Keratinocyte (primary cell): Measurements from ENCODE around the gene CFAP100. TPM values are rescaled to one million over a fixed set of nuclear protein-coding genes. Genes with fewer than 3 reads are reported as not detected.

Experiments used
- DNase-seq: peaks from one replicate; pipeline ENCODE4 v3.0.0-alpha.2; 2011; ENCODE audit warnings: low read depth, missing footprints, low spot score
- FAIRE-seq: peaks from 2 replicates; lab custom pipeline; 2011; peaks lifted over from hg19 to GRCh38; lab: Jason Lieb, UNC
- H2AFZ ChIP-seq: 2 replicates; pipeline ENCODE4 v1.6.0; 2012; ENCODE audit warnings: low read length, control low read depth, inconsistent platforms; ENCODE audit not compliant: control insufficient read depth
- H3K27ac ChIP-seq: 2 replicates; pipeline ENCODE4 v1.5.1; 2011; ENCODE audit warnings: low read length; ENCODE audit not compliant: control insufficient read depth, insufficient read depth
- H3K27me3 ChIP-seq: 3 replicates; pipeline ENCODE4 v1.6.0; 2011; ENCODE audit warnings: low read length; ENCODE audit not compliant: control insufficient read depth, insufficient read depth; ENCODE audit errors: extremely low read depth
- H3K36me3 ChIP-seq, 2 experiments: 2 replicates in 1 of 2; 3 replicates in 1 of 2; pipeline ENCODE4 v1.5.1; 2011; ENCODE audit warnings: low read length in 2 of 2, mild to moderate bottlenecking in 1 of 2; ENCODE audit not compliant: control insufficient read depth in 2 of 2, insufficient read depth in 2 of 2; ENCODE audit errors: extremely low read depth in 1 of 2
- H3K4me1 ChIP-seq: 3 replicates; pipeline ENCODE4 v1.5.1; 2011; ENCODE audit warnings: low read length; ENCODE audit not compliant: control insufficient read depth, insufficient read depth; ENCODE audit errors: extremely low read depth
- H3K4me2 ChIP-seq: 3 replicates; pipeline ENCODE4 v1.6.0; 2011; ENCODE audit warnings: low read depth, low read length; ENCODE audit not compliant: control insufficient read depth, insufficient read depth; ENCODE audit errors: extremely low read depth
- H3K4me3 ChIP-seq, 3 experiments: fragments of 200-600 bp in 1 of 3; sonication (generic) in 1 of 3; 2 replicates in 2 of 3; 3 replicates in 1 of 3; pipeline ENCODE4 v1.5.1; 2011 to 2016; ENCODE audit warnings: low read length in 3 of 3, mild to moderate bottlenecking in 3 of 3, control low read depth in 2 of 3, inconsistent platforms in 1 of 3, low read depth in 1 of 3, mixed read lengths in 1 of 3, mixed run types in 1 of 3, moderate library complexity in 1 of 3; ENCODE audit not compliant: control insufficient read depth in 2 of 3, insufficient read depth in 2 of 3; ENCODE audit errors: extremely low read depth in 1 of 3
- H3K79me2 ChIP-seq: 2 replicates; pipeline ENCODE4 v1.6.0; 2012; ENCODE audit warnings: low read length; ENCODE audit not compliant: control insufficient read depth, insufficient read depth
- H3K9ac ChIP-seq: 3 replicates; pipeline ENCODE4 v1.6.0; 2011; ENCODE audit warnings: low read length; ENCODE audit not compliant: control insufficient read depth, insufficient read depth; ENCODE audit errors: extremely low read depth
- H3K9me1 ChIP-seq: 3 replicates; pipeline ENCODE4 v1.6.0; 2011; ENCODE audit warnings: low read length; ENCODE audit not compliant: control insufficient read depth, insufficient read depth; ENCODE audit errors: extremely low read depth
- H3K9me3 ChIP-seq: 2 replicates; pipeline ENCODE4 v1.5.1; 2012; ENCODE audit warnings: low read depth, low read length; ENCODE audit not compliant: control insufficient read depth
- H4K20me1 ChIP-seq: 3 replicates; pipeline ENCODE4 v1.6.0; 2011; ENCODE audit warnings: low read length; ENCODE audit not compliant: control insufficient read depth, insufficient read depth; ENCODE audit errors: extremely low read depth
- EZH2 ChIP-seq: IDR thresholded peaks from one replicate; pipeline ENCODE4 v1.6.1; 2012; ENCODE audit warnings: inconsistent platforms, mild to moderate bottlenecking, low read length, moderate library complexity
- dilution Hi-C: fragments of 300-500 bp; cut with MboI; formaldehyde crosslinking; loops from one replicate; pipeline ENCODE4 v1.7.0; 2020; ENCODE audit warnings: low sequenced_read_pairs; ENCODE audit not compliant: extremely low pct_ligation_motif_present
- polyA plus RNA-seq, 5 experiments: library from polyadenylated mRNA; depleted of rRNA in 3 of 5; stranded (reverse) in 3 of 5; stranded (forward) in 1 of 5; unstranded in 1 of 5; fragments of >200 nt; gene quantifications; 1 replicate in 1 of 5; 2 replicates in 3 of 5; 3 replicates in 1 of 5; pipeline versions ENCODE4 v1.2.1 to v1.2.3, GENCODE V29; 2011 to 2012; ENCODE audit warnings: missing spikeins in 2 of 5, low read depth in 1 of 5, low replicate concordance in 1 of 5
- TF ChIP-seq, protein P1 (sequence below), 3 experiments: IDR thresholded peaks in 1 of 3; conservative IDR thresholded peaks in 1 of 3; optimal IDR thresholded peaks in 1 of 3; 2 replicates in 2 of 3; 3 replicates in 1 of 3; pipeline versions ENCODE3 to v1.5.1; 2011; ENCODE audit warnings: low read length in 3 of 3, mild to moderate bottlenecking in 3 of 3, moderate library complexity in 2 of 3, control low read depth in 1 of 3, inconsistent platforms in 1 of 3; ENCODE audit not compliant: insufficient read depth in 2 of 3; ENCODE audit errors: extremely low read depth in 1 of 3

Gene CFAP100
- polyA plus RNA-seq, 1 donor (not counting 4 experiments of a cell fraction or from before 2014, with no cell fraction given), result not detected

DNA sequence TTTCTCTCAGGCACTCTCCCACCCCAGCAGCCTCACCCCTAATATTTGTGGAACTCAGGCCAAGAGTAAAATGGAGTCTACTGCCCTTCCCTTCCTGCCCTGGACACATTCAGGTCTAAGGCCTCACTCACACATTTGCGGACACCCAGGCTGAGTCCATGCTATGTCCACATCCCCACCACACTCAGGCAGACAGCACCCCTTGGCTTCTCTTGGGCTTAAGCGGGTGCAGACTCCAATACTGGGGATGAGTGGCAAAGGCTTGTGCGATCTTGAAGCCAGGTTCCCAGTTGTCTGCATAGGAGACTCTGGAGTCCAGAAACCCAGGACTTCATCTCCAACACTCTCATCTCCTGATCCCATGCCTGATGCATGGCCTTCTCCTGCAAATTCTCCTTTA lies 17.5 kb upstream of the CFAP100 start:
- H3K4me1 ChIP-seq, result no peaks in the 10 kb centered on the region
- FAIRE-seq, result no peak

DNA sequence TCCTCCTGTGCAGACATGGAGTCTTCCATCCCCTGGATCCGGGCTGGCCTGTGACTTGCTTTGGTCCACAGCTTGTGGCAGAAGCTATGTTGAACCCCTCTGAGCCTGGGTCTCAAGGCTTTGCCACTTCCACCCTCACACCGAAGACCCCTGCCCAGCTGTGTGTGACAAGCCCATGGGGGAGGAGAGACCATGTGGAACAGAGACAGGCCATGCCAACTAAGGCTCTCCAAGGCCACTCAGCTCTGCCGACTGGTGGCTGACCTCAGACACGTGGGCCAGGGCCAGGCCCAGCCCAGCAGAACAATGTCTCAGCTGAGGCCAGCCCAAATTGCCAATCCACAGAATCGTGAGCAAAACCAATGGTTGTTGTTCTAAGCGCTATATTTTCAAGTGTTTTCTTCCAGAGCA lies 16.4 kb upstream of the CFAP100 start:
- Histone ChIP-seq H2AFZ (no peak overlapping the region), H3K4me1 (no peaks in the 10 kb centered on the region), H3K4me3 (no peak overlapping the region), H3K9me1 (no peaks in the 10 kb centered on the region), H3K27me3 (peaks cover 12% of the 10 kb centered on the region), H3K4me2 (no peak overlapping the region), H3K9ac (no peak overlapping the region), H3K36me3 (no peaks in the 10 kb centered on the region), H4K20me1 (no peaks in the 10 kb centered on the region), H3K9me3 (no peaks in the 10 kb centered on the region), H3K27ac (no peak overlapping the region), H3K79me2 (no peaks in the 10 kb centered on the region)
- no peak for TF ChIP-seq EZH2
- TF ChIP-seq, protein P1, sequence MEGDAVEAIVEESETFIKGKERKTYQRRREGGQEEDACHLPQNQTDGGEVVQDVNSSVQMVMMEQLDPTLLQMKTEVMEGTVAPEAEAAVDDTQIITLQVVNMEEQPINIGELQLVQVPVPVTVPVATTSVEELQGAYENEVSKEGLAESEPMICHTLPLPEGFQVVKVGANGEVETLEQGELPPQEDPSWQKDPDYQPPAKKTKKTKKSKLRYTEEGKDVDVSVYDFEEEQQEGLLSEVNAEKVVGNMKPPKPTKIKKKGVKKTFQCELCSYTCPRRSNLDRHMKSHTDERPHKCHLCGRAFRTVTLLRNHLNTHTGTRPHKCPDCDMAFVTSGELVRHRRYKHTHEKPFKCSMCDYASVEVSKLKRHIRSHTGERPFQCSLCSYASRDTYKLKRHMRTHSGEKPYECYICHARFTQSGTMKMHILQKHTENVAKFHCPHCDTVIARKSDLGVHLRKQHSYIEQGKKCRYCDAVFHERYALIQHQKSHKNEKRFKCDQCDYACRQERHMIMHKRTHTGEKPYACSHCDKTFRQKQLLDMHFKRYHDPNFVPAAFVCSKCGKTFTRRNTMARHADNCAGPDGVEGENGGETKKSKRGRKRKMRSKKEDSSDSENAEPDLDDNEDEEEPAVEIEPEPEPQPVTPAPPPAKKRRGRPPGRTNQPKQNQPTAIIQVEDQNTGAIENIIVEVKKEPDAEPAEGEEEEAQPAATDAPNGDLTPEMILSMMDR (optimal IDR thresholded peaks at IDR 0.05 in 1 of 3, IDR thresholded peaks at IDR 0.05 in 1 of 3, conservative IDR thresholded peaks at IDR 0.05 in 1 of 3; ENCODE audit: extremely low read depth in 1 of 3, insufficient read depth in 2 of 3, low read length in 3 of 3), result no peak
- dilution Hi-C loops, result no loop called here
- DNase-seq (no peak), FAIRE-seq (no peak)

More for the DNA sequence above, 17.5 kb upstream of the CFAP100 start:
- no peaks in the 10 kb centered on the region for H3K9me1 ChIP-seq
- no peaks in the 10 kb centered on the region for H3K79me2 ChIP-seq
- H3K9ac ChIP-seq, result no peak overlapping the region
- no peaks in the 10 kb centered on the region for H4K20me1 ChIP-seq
- H3K4me2 ChIP-seq, result no peak overlapping the region
- H2AFZ ChIP-seq, result no peak overlapping the region
- dilution Hi-C loops, result no loop called here
- TF ChIP-seq, protein P1 (optimal IDR thresholded peaks at IDR 0.05 in 1 of 3, IDR thresholded peaks at IDR 0.05 in 1 of 3, conservative IDR thresholded peaks at IDR 0.05 in 1 of 3; ENCODE audit: extremely low read depth in 1 of 3, insufficient read depth in 2 of 3, low read length in 3 of 3), result no peak
- no peak for TF ChIP-seq EZH2
- no peak for DNase-seq
- H3K4me3 ChIP-seq, result no peak overlapping the region
- no peaks in the 10 kb centered on the region for H3K9me3 ChIP-seq
- H3K27ac ChIP-seq, result no peak overlapping the region
- H3K36me3 ChIP-seq, result no peaks in the 10 kb centered on the region
- H3K27me3 ChIP-seq, result peaks cover 12% of the 10 kb centered on the region
